Hippocampal formation (tissue), 2 donors: Measurements from ENCODE around the gene GLT6D1.
"Not testable (repeated sequence)": the region's sequence is repeated elsewhere in the genome, so short reads cannot be mapped to it uniquely, and the experiment has no call there.

ENCODE experiments used
- DNase-seq, 2 donors: peaks; one replicate each; lab custom pipeline; 2025; lab: John Stamatoyannopoulos, UW

GLT6D1 gene, protein sequence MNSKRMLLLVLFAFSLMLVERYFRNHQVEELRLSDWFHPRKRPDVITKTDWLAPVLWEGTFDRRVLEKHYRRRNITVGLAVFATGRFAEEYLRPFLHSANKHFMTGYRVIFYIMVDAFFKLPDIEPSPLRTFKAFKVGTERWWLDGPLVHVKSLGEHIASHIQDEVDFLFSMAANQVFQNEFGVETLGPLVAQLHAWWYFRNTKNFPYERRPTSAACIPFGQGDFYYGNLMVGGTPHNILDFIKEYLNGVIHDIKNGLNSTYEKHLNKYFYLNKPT

DNA sequence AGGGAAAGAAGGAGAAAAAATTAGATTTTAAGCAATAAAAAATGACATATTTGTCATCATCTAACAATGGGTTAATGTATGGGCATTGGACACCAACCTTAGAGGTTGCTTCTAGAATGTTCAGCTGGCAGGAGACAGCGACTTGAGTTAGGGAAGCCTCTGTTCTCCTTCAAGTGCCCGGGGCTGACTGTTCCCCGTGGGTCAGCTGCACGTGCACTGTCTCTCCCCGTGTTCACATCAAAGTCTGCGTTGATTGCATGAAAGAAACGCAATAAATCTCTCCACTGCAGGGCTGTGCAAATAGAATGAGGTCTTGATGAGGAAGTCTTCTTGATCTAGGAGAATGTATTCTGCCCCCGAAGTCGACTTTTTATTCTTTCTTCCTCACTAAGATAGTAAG lies at the start of gene GLT6D1:
TSS of gene GLT6D1 (minus strand) at position 345 of the 400 bp plus-strand sequence. CDS start 353 bp downstream, outside the sequence.
- DNase-seq, result no peak

DNA sequence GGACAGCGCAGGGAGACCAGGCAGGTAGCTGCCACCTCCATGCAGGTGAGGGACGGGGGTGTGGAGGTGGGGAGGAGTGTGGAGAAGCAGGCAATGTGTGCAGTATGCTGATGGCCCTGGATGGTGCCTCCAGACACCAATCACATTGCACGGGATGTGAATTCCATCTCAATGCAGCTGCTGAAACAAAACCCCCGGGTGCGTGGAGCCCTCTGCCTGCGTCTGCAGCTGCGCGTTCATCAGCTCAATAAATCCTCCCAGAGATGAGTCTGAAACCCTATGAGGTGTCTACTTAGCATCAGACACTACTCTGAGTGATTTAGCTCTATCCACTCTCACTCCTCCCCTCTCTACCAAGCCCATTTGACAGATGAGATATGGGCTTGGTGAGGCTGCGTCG lies 49.7 kb upstream of the GLT6D1 start:
- DNase-seq, result no peak

DNA sequence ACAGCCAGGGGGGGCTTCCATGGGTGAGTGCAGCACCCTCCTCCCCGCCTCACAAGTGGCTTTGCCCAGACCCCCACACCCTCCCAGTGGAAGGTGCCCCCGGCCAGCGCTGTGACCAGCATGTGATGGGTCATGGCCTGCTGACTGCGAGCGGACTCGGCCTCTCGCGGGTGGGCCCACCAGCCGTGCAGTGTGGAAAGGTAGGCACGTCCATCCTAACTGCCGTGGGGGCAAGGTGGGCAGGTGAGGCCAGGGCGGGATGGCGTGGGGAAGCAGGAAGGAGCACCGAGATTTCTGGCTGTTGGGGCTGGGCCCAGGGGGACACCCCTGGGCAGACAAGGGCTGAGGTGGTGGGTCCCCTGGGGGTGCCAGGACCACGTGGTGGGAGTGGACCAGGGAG lies 47.9 kb upstream of the GLT6D1 start:
- no peak for DNase-seq

DNA sequence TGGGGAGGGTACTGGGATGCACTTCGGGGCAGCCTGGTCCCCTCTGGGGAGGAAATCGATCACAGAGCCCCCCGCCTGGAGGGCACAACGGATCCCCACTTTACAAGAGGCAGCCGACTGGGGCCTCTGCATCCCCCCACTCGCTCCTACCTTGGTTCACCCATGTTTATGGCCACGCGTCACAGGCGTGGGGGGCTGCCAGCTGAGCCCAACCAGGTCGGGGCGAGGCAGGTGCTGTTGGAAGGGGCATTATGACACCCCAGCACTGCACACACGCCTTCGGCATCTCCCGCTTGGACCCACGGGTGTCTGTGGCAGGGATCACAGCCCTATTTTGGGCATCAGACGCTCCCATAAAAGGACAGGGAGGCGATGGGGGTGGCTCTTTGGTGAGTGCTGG lies 45.4 kb upstream of the GLT6D1 start:
- DNase-seq, result no peak

DNA sequence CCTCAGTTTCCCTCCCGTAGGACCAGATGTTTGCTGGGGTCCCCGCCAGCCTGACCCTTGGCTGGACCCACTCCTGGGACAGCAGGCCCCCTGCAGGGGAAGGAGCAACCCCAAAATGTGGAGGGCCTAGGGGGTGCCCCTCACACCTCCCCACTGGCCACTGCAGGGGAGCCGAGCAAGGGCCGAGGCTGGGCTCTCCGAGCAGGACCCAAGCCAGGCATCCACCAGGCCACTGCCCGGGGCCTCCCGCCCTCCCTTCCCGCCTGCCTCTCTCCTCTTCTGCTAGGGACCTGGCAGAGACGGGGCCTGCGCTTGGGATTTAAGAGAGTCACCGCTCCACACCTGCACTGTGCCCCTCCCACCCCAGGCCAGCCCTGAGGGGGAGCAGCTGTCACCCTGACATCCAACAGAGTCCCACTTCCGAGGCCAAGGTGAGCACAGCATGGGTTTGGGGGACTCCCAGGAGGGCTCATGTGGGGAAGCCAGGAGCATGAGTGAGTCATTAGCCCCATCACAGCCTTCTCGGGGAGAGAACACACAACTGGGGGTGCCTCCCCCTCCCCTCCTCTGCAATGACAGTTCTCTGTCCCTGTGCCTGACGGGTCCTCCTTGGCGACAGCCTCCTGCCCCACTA lies 44.2 kb upstream of the GLT6D1 start:
- DNase-seq, result no peak

DNA sequence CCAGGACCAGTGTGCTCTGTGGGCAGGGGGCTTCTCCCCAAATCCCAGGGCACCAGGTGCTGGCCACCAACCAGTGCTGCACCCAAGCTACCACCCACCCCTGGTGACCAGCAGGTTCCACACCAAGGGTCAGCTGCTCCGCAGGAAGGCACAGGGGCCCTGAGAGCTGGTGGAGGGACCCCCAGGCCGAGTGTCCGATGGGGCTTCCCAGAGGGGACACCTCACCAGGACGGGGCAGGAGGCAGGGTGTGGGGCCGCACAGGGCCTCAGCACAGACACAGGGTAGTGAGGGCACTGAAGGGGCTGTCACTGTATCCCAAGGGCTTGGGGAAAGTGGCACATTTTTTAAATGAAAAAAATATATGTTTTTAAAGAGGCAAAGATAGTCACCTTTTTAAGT lies 41.8 kb upstream of the GLT6D1 start:
- DNase-seq, result no peak

DNA sequence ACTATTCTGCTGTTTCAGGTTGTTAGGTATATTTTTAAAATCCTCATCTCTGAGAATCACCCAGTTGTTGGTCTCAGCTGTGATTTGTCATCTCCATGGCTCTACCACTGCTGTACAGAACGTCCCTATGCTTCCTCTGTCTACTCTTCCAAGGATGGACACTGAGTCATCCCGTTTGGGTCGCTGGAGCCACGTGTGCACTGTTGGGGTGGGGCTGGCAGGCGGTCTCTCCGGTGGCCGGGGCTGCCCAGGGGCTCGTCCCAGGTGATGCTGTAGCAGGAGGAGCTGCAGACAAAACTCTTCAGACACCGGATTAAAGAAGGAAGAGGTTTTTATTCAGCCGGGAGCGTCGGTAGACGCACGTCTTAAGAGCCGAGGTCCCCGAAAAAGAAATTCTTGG lies 40.7 kb upstream of the GLT6D1 start:
- no peak for DNase-seq

DNA sequence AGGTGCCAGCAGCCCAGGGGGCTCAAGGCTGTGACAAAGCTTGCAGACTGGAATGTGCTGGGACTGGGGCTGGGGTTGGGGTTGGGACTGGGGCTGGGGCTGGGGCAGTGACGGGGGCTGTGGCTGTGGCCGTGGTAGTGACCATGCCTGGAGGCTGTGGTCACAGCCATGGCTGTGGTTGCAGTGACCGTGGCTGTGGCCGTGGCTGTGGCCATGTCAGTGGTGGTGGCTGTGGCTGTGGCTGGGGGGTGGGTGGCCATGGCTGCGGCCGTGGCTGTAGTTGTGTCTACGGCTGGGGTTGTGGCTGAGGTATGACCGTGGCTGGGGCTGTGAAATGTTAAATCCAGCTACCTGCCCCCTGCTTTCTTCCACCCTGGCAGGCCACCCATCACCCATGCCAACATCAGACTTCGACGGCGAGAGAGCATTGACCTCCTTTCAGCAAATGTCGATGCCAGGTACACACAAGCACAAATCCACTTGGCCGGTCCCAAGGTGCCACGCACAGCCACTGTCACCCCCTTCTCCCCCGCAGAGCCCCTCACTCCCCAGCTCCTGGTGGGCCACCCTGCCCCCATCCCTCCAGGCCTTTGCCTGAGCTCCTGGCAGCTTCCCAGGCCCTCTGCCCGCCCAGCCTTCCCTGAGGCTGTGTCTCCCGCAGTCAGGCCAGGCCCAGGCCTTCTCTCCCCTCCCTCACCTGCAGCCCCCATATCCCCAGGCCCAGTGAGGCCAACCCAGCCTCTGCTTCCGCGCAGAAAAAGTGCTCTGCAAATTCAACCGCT lies 39.1 kb upstream of the GLT6D1 start:
- no peak for DNase-seq

DNA sequence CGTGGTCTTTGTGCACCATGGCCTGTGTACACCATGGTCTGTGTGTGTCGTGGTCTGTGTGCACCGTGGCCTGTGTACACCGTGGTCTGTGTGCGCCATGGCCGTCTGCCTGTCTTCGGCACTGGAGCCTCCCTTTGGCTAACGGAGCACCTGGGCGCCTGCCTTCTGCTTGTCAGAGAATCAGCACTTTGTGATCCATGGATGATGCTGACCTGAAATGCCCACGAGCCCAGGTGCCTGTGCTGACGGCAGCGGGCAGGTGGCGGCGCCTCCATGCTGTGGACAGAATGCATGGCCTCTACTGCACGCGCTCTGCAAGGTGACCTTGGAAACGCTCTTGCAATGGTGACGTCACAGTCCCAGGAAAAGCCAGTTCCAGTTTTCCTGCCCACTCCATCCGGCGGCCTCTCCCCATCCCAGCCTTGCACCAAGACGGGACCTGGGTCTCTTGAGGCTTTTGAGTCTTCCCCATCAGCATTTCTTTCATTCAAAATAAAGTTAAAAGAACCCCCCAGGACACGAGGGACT lies 38.4 kb upstream of the GLT6D1 start:
- no peak for DNase-seq

DNA sequence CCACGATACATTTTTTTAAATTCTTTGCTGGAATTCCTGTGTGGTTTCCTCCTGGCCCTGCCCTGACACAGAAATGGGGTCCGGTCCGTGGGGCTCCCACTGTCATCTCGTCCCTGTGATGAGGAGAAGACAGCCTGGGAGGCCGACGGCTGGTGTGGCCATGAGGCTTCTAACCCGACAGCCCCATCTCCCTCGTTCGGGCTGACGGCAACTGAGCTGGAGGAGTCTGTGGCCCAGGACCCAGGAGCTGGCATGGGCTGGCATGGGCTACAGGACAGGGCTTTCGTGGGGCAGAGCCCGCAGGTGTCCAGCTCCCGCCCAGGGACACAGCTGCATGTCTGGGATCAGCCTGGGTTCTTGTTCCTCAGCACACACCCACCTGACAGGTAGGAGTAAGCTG lies 37.6 kb upstream of the GLT6D1 start:
- no peak for DNase-seq

DNA sequence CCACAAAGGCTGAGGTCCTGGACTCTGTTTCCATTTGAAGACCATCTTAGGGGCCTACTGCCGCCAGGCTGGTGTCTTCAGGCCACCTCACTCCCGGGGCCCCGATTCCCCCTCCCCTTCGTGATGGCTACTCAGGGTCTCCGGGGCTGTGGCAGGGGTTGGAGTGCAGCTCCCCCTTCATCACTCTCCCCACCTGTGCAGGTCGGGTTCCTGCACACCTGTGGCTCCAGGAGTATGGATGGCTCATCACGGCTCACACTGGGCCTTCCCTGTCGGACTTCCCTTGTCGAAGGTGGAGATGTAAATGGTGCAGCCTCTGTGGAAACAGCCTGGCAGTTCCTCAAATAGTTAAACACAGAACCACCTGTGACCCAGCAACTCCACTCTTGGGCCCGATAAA lies 35.6 kb upstream of the GLT6D1 start:
- no peak for DNase-seq

DNA sequence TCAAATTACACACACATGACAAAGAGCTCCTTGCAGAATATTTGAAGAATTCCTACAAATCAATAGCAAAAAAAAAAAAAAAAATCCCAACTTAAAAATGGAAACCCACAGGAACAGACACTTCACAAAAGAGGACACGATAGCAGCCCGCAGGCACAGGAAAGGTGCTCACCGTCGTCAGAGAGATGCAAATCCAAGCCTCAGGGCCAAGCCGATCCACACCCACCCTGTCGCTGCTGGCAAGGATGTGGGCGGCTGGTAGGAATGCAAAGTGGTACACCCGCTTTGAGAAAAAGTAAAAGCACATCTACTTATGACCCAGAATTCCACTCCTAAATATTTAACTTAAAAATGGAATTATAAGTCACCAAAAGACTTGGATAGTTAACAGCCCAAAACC lies 34.6 kb upstream of the GLT6D1 start:
- no peak for DNase-seq

DNA sequence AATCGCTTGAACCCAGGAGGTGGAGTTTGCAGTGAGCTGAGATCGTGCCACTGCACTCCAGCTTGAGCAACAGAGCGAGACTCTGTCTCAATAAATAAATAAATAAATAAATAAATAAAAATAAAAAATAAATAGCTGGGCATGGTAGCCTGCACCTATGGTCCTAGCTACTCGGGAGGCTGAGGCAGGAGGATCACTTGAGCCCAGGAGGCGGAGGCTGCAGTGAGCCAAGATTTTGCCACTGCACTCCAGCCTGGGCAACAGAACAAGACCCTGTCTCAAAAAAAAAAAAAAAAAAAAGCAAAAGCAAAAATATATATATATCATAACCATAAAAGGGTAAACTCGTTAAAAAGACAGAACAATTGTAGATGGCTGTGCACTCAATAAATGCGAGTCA lies 33.4 kb upstream of the GLT6D1 start:
- not testable (repeated sequence) for DNase-seq

DNA sequence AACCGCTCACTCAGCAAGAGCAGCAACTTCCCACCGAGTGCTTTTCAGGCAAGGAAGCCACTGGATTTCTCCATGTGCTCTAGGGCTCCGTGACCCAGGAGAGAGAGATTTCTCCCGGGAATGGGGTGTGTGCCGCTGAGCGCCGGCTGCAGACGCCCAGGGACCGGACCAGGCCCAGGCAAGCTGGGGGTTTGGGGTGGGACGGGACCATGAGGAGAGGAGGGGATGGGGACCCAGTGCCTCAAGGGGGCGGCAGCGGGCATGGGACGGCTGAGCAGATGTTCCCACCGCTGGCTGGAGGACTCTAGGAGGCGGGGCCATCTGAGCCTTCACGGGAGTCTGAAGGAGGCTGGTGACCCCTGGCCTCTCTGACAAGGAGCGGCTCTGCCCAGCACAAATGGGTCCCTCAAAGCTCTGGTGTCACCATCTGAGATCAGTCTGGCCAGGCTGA lies 32.3 kb upstream of the GLT6D1 start:
- DNase-seq, result no peak

DNA sequence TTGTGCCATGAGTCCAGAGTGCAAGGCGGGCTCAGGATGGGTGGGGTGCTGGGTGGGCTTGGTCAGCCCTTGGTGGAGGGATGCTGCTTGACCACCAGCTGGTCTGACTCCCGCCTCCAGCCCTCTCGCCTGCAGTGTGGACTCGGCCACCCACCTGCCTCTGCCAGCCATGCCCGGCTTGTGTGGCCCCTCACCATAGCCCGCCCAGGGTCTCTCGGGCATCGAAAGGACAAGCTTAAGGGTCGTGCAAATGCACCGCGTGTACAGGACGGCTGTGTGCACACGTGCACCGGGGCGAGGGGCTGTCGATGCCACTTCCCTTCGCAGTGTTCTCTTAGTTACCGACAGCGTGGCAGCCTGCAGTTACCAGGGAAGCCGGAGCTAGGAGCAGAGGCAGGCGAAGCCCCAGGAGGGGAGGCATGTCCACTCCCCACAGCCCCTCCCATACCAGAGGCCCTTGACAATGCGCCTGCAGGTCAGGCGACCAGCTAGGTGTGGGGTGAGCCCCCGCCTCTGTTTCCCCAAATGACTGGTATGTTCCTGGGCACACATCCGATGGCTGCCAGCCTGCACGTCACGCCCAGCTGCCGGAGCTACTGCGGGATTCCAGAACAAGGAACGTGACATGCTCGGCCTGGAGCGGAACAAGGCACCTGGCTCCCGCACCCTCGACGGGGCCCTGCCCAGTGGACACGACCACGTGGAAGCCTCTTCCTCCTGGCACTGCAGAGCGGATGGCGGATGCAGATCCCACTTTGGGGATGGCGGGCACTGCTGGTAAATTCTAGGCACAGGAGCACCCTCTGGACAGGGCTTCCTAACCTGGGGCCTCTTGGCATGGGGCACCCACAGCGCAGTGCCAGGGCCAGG lies 31.6 kb upstream of the GLT6D1 start:
- DNase-seq, result no peak

DNA sequence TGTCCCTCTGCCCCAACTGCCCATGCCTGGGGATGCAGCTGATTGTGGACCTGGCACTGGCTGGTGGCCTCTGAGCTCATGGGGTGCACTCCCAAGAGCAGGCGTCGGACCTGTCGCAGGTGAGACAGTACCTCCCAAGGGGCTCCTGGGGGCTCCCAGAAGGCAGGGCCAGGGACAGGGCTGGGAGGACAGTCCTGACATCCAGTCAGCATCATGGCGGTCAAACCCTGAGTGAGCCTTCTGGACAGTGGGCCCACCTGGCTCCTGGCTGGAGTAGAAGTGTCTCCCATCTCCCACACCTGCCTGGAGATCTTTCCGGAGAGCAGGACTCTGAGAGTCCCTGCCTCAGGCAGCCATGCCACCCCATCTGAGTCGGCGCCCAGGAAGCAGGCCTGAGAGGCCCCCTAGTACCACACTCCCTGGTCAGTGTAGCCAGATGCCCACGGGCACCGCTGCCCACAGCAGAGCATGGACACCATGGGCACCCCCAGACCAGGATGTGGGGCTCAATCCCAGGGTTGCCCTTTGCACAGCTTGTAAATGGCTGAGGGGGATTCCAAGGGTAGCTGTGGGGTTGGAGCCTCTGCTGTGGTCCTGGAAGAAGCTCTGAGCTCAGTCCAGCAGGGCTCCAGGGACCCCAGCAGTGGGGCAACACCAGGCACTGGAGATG lies 30.4 kb upstream of the GLT6D1 start:
- no peak for DNase-seq

DNA sequence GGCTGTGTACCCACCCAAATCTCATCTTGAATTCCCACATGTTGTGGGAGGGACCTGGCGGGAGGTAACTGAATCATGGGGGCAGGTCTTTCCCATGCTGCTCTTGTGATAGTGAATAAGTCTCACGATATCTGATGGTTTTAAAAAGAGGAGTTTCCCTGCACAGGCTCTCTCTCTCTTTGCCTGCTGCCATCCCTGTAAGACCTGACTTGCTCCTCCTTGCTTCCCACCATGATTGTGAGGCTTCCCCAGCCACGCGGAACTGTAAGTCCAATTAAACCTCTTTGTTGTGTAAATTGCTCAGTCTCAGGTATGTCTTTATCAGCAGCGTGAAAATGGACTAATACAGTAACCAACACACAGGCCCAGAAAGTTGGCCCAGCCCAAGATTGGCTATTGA lies 29.7 kb upstream of the GLT6D1 start:
- not testable (repeated sequence) for DNase-seq

DNA sequence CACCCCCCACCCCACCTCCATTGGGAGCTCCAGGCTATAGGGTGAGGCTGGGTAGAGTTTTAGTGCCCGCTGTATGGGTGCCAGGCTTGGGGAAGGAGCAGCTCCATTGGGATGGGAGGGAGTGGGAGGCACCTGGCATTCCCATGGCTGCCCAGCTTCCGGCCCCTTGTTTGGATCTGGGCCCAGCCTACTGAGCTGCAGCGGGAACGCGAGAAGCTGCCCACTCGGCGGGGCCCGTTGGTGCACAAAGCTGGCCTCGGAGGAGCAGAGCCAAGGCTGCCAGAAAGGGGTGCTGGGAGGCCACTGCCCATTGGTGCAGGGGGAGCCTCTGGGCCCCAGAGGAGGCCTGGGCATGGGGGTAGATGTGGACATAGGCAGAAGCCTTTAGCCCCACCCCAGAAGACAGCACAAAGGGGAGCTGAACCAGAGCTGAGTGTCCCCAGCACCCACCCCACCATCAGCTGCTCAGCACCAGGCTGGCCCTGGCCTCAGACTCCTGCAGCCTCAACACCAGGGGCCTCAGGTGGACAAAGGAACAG lies 28.2 kb upstream of the GLT6D1 start:
- DNase-seq, result no peak

DNA sequence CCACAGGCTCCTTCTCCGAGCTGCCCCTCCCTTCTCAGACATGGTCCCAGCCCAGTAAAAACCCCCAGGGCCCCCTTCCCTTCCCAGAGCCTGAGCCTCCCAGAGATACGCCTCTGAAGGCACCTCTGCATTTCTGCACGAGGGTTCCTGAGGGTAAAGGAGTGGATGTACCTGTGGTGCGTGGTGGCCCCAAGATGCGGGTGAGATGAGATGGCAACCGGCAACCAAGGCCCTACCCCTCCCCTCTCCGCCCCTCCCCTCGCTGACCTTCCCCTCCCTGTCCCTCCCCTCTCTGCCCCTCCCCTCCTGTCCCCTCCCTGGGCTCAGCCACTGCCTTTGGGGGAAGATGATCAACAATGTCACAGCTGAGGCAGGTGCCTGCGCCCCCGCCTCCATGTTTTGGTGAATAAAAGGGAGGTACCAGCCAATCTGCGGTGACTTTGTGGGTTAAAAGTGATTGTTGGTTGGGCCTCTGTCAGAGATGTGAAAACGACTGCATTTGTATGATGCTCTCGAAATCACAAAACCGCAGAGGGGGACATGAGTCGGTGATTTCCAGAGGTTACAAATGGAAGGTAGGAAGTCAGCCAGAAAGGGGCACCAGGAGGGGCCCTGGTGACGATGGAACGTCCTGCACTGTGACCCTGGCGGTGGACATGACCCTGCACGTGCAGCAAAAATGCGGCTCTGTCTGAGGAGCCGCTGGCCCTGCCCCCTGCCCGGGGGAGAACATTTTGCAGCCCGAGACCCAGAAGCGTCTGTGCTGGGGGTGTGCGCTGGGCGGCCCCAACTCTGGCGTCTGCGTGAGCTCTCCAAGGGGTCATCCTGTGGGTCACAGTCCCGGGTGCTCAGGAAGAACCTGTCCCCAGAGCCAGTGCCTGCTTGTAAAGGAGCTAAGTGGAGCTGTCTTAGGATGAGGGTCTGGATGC lies 27.5 kb upstream of the GLT6D1 start:
- no peak for DNase-seq

DNA sequence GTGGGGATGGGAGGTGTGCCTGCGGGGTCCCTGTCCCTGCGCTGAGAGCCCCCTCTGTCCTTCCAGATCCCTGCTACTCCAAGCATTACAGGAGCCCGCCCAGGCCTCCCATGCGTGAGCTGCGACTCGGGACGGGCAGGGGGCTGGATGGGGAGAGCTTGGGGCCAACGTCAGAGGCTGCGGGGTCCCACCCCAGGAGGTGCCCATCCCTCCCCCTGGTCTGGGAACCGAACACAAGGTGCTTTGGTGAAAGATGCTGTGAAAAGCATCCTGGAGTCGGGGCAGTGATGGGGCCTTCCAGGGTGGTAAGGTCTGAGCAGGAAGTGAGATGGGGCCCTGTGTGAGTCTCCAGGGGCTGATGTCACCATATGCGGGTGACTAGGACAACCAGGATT lies 26.5 kb upstream of the GLT6D1 start:
- DNase-seq, result no peak
